HG03558 (cell line): ENCODE measurements around the gene ACYP2.
"Not testable (repeated sequence)": the region's sequence is repeated elsewhere in the genome, so short reads cannot be mapped to it uniquely, and the experiment has no call there.

Experiments used
- ATAC-seq: cut with Tn5 transposase; IDR thresholded peaks from one replicate; pipeline ENCODE4 v1.9.1; 2021; ENCODE audit warnings: moderate number of reproducible peaks; ENCODE audit not compliant: unreplicated experiment; ENCODE audit errors: extremely low read depth

The ACYP2 gene

GRCh38 chr2:54259413-54260240, 144.2 kb downstream of the ACYP2 start:
- ATAC-seq: peak; percentile 72

DNA sequence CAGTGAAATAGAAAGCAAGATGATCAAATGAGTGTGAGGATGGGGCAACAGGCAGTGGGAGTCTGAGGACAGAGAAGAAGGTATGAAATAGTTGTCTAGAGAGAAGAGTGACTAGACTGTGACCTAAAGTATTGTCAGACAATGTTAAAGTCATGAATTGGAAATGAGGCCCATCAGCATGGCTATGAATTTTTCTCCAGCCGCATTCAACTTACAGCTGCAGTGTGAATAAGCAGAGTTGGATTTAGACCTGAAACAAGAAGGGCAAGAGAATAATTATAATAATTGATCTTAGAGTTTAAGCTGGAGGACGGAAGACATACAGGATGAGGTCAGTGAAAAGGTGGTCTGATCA, 144.8 kb downstream of the ACYP2 start:
- ATAC-seq: no peak

- ATAC-seq: no peak
Observed at GRCh38 chr2:54261537-54261936, 146.1 kb downstream of the ACYP2 start.

DNA sequence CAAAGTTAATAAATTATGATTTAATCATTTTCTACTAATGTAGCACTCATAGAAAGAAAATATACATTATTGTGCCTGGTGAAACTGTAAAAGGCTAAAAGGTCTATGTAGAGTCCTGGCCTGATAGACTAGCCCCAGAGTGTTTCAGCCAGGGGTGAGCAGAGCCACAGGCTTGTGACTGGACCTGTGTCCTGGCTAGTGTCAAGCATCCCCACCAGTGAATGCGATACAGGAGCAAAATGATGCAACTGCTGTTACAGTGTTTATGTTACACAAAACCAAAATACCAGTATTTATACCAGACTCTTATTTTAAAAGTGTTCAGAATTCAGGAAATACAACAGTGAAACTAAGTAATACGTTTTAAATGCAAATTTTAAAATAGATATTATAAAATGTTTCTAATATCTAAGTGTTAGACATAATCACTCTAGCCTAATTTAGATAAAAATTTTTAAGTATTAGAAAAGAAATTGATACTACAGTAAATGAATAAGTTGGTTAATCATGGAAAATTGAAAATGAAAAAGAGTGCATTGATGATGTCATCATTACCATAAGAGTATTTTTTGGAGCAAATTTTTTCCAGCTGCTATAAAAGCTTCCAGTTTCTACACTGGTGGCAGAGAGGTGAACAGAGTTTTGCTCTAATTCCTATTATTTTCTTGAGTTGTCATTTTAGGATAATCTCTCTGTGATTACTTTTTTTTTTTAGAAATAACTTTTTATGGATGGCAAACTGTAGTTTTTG, 146.8 kb downstream of the ACYP2 start:
- no peak for ATAC-seq

- ATAC-seq: not testable (repeated sequence)
Observed at GRCh38 chr2:54265081-54265480, 149.7 kb downstream of the ACYP2 start.

DNA sequence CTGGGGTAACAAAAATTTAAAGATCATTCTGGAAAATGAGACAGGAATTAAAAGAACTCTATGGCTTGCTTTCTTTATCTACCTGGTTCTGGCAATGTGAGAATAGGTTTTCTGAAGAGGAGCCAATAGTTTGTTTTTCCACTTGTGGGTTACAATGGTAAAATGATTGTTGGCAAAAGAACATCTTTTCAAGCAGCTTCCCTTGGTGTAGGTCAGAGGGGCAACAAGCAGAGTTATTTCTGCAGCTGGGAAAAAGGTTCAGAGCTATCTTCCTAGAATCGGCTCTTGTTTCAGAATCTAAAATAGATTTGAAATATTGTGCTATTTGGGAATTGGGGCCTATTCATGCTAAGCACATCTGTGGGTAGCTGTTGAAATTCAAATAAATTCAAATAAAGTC, 152.2 kb downstream of the ACYP2 start:
- no peak for ATAC-seq

DNA sequence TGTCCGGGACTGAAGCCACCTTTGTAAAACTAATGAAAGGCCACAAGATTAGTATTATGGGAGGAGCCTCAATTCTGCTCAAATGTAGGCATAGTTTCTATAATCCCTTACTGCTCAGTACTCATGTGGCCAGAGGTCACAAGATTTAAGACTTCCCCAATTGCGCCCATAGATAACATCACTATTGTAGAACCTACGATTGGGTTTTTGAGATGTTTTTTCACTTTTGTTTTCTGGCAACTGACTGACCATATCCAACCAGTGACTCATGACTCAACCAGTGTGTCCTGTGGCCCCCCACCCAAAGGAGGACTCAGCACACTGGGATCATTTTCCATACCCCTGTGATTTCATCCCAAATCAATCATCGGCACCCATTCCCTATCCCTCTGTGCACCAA, 155.8 kb downstream of the ACYP2 start:
- no peak for ATAC-seq

DNA sequence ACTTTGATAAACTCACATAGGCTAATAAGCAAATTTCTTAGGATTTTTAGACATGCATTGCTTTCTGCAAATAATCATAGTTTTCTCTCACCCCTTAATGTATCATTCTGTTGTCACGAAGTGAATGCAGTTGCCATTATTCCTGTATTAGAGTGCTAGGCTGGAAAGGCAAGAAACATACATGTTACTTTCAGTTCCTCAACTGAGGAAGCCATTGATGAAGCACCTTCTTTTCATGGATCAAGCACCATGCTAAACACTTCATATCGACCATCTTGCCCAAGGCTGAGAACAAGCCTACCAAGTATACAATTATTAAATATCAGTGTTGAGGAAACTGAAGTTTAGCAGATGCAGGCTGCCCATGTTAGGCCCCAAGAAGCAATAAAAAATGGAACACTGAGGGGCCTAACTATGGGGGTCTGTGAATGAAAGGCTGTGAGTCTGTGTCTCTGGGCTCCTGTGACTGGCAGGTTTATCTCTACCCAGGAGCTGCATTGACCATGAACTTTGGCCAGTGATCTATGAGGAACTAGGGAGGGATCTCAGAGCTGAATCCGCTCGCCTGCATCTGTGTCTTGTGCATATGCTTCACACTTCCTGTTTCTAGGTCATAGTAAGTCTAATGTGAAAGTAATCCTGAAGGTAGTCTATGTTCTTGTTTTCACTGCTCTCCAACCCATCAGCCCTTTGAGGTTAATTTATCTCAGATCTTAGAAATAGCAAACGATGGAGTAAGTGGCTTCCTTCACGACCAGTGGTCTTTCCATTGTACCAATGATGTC, 156.6 kb downstream of the ACYP2 start:
- peak; percentile 88 for ATAC-seq

GRCh38 chr2:54274781-54275242, 159.4 kb downstream of the ACYP2 start:
- ATAC-seq: no peak

- ATAC-seq: no peak
Observed at GRCh38 chr2:54275541-54275940, 160.1 kb downstream of the ACYP2 start.

- ATAC-seq: no peak
Observed at GRCh38 chr2:54279385-54279784, 164.0 kb downstream of the ACYP2 start.

GRCh38 chr2:54284826-54285225, 169.4 kb downstream of the ACYP2 start:
- no peak for ATAC-seq

DNA sequence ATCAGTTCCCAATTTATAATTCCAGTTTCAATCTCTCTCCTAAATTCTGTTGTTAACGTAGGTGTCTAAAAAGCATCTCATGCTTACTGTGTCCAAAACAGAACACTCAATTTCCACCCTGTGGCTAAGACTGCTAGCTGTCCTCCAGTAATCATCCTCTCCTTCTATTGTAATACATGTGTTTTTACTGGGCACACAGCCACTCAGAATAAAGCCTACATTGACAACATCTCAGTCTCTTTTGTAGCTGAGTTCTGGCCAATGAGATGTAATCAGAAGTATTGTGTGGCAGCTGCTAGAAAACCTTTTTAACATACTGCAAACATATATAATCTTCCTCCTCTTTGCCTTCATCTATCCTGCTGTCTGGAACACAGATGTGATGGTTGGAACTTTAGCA, 170.0 kb downstream of the ACYP2 start:
- ATAC-seq: no peak

DNA sequence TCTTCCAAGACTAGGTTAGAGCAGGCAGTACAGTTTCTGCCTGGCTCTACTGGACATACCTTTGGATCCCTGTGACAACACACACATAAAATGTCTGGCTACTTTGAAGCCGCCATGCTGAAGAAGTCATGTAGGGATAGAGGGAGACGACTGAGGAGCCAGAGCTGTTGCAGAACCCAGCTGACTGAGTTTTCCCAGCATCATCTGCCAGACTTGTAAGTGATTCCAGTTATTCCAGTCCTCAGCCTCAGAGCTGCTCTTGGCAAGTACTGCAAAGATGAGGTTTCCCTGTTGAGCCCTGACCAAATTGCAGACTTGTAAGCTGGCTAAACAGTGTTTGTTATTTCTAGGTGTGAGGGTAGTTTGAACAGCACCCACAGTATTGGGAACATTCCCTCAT, 172.1 kb downstream of the ACYP2 start:
- no peak for ATAC-seq

GRCh38 chr2:54289917-54290316, 174.5 kb downstream of the ACYP2 start:
- no peak for ATAC-seq

GRCh38 chr2:54290356-54291025, 175.1 kb downstream of the ACYP2 start:
- ATAC-seq: no peak

- ATAC-seq: not testable (repeated sequence)
Observed at GRCh38 chr2:54294665-54295064, 179.2 kb downstream of the ACYP2 start.

DNA sequence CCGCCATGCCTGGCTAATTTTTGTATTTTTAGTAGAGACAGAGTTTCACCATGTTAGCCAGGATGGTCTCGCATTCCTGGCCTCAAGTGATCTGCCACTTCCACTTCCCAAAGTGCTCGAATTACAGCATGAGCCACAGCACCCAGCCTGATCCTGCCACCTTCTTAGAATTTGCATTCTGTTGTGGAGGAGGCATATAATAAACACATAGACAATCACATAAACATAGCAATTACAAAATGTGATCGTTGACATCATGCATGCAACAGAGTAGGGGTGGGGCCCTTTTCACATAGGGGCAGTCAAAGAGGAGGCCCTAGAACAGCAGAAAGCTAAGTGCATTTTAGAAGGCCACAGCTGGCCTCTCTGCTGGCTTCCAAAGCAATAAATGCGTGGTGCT, 180.5 kb downstream of the ACYP2 start:
- ATAC-seq: no peak

DNA sequence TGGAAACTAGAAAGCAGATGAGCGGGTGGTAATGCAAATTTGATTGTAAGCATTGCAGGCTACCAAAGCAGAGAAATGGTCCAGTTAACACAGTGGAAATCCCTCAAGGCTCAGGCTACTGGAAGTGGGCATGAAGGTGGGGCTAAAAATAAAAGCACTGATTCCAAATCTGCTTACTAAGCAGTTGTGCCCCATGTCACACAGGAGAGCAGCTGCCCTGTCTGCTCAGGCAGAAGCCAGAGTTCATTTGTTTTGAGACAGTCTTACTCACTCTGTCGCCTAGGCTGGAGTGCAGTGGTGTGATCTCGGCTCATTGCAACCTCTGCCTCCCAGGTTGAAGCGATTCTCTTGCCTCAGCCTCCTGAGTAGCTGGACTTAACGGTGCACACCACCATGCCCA, 183.1 kb downstream of the ACYP2 start:
- no peak for ATAC-seq

DNA sequence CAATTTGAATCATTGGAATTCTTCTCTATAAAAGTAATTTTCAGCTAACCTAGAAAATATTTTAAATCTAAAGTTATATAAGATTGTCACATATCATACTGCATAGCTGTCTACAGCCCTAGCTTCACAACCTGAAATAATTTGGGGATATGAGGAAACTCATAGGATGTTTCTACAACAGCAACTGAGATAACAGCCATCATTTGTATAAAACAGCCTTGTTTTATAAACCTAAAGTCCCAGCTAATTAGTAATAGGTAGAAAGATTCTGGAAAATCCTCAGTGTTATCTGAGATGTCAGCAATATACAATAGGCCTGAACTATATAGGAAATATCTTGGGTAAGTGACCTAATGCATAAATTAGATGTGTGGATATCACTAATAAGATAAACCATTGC, 188.2 kb downstream of the ACYP2 start:
- no peak for ATAC-seq
